HEK293 (cell line): ENCODE data around the gene CUEDC1.

Experiments
- CTCF ChIA-PET: fragments of 350-600 bp; formaldehyde crosslinking; extraction: SDS; loops from one replicate; lab custom pipeline; 2021; ENCODE audit warnings: antibody characterized with exemption; lab: Yijun Ruan, JAX
- POLR2A ChIA-PET: fragments of 300-600 bp; formaldehyde crosslinking; extraction: SDS; loops from one replicate; lab custom pipeline; 2020; ENCODE audit warnings: antibody characterized with exemption, inconsistent platforms; lab: Yijun Ruan, JAX
- H3K27ac ChIP-seq: fragments of 200-500 bp; sonication (Bioruptor generic); 2 replicates; pipeline ENCODE4 v1.5.1; 2014; ENCODE audit warnings: low read depth, low read length, control low read depth, inconsistent platforms; ENCODE audit errors: extremely low read depth
- H3K36me3 ChIP-seq, 2 experiments: fragments of 200-500 bp in 1 of 2; sonication (Bioruptor generic) in 1 of 2; 1 replicate in 1 of 2; 2 replicates in 1 of 2; pipeline ENCODE4 v1.5.1; 2014 to 2017; ENCODE audit warnings: inconsistent platforms in 2 of 2, low read length in 2 of 2; ENCODE audit not compliant: control insufficient read depth in 2 of 2, insufficient read depth in 1 of 2
- H3K4me1 ChIP-seq: fragments of 200-500 bp; sonication (Bioruptor generic); 2 replicates; pipeline ENCODE4 v1.5.1; 2014; ENCODE audit warnings: mild to moderate bottlenecking, low read length, inconsistent platforms; ENCODE audit not compliant: control insufficient read depth, insufficient read depth
- H3K4me3 ChIP-seq: 2 replicates; pipeline ENCODE4 v1.5.1; 2011; ENCODE audit warnings: low read depth, mild to moderate bottlenecking, control low read depth, low read length, moderate library complexity
- H3K9me3 ChIP-seq: fragments of 200-500 bp; sonication (Bioruptor generic); 2 replicates; pipeline ENCODE4 v1.5.1; 2014; ENCODE audit warnings: low read depth, low read length, inconsistent platforms; ENCODE audit not compliant: control insufficient read depth, insufficient read depth
- GLIS1 ChIP-seq: fragments of 450-650 bp; formaldehyde crosslinking; IDR thresholded peaks from 2 replicates; pipeline ENCODE4 v1.5.1; 2016; ENCODE audit warnings: missing biosample characterization, missing genetic modification characterization
- HOXC10 ChIP-seq: sonication (generic); formaldehyde crosslinking; IDR thresholded peaks from 2 replicates; pipeline ENCODE4 v1.8.1; 2023; ENCODE audit warnings: mild to moderate bottlenecking, missing genetic modification reagents
- IKZF3 ChIP-seq: fragments of 450-650 bp; IDR thresholded peaks from 2 replicates; pipeline ENCODE4 v1.5.0; 2018; ENCODE audit warnings: missing biosample characterization, mild to moderate bottlenecking, missing genetic modification characterization, moderate library complexity
- MEIS1 ChIP-seq: sonication (generic); formaldehyde crosslinking; IDR thresholded peaks from 2 replicates; pipeline ENCODE4 v1.8.1; 2022; ENCODE audit warnings: missing genetic modification reagents, mild to moderate bottlenecking, borderline replicate concordance
- PATZ1 ChIP-seq: fragments of 450-650 bp; formaldehyde crosslinking; IDR thresholded peaks from 2 replicates; pipeline ENCODE4 v1.5.1; 2016; ENCODE audit warnings: missing biosample characterization, missing genetic modification characterization
- RBAK ChIP-seq: fragments of 450-650 bp; formaldehyde crosslinking; IDR thresholded peaks from 2 replicates; pipeline ENCODE4 v1.5.1; 2016; ENCODE audit warnings: missing biosample characterization, missing genetic modification characterization
- TSHZ1 ChIP-seq: fragments of 450-650 bp; formaldehyde crosslinking; IDR thresholded peaks from 2 replicates; pipeline ENCODE4 v1.5.1; 2016; ENCODE audit warnings: missing biosample characterization, missing genetic modification characterization, borderline replicate concordance
- ZFHX2 ChIP-seq: fragments of 450-650 bp; formaldehyde crosslinking; conservative IDR thresholded peaks from 2 replicates; pipeline ENCODE4 v1.5.1; 2016; ENCODE audit warnings: missing biosample characterization, missing genetic modification characterization
- ZFP69B ChIP-seq: fragments of 450-650 bp; formaldehyde crosslinking; IDR thresholded peaks from 2 replicates; pipeline ENCODE4 v1.5.1; 2016; ENCODE audit warnings: missing biosample characterization, missing genetic modification characterization
- ZIC2 ChIP-seq: fragments of 450-650 bp; formaldehyde crosslinking; IDR thresholded peaks from 2 replicates; pipeline ENCODE4 v1.5.1; 2016; ENCODE audit warnings: missing biosample characterization, missing genetic modification characterization
- ZNF174 ChIP-seq: fragments of 450-650 bp; formaldehyde crosslinking; IDR thresholded peaks from 2 replicates; pipeline ENCODE4 v1.5.0; 2017; ENCODE audit warnings: missing biosample characterization, mild to moderate bottlenecking, missing genetic modification characterization
- ZNF202 ChIP-seq: fragments of 450-650 bp; formaldehyde crosslinking; IDR thresholded peaks from 2 replicates; pipeline ENCODE4 v1.5.1; 2016; ENCODE audit warnings: missing biosample characterization, missing genetic modification characterization, borderline replicate concordance
- ZNF510 ChIP-seq: fragments of 450-650 bp; formaldehyde crosslinking; IDR thresholded peaks from 2 replicates; pipeline ENCODE4 v1.5.1; 2018; ENCODE audit warnings: mild to moderate bottlenecking, missing genetic modification characterization, missing biosample characterization; ENCODE audit not compliant: insufficient replicate concordance
- ZNF544 ChIP-seq: fragments of 450-650 bp; formaldehyde crosslinking; IDR thresholded peaks from 2 replicates; pipeline ENCODE4 v1.5.0; 2017; ENCODE audit warnings: missing biosample characterization, missing genetic modification characterization
- ZNF639 ChIP-seq: fragments of 450-650 bp; formaldehyde crosslinking; IDR thresholded peaks from 2 replicates; pipeline ENCODE4 v1.5.1; 2016; ENCODE audit warnings: missing biosample characterization, missing genetic modification characterization
- TF ChIP-seq, protein P1 (sequence below): fragments of 450-650 bp; formaldehyde crosslinking; IDR thresholded peaks from 2 replicates; pipeline ENCODE4 v1.5.1; 2016; ENCODE audit warnings: missing biosample characterization, missing genetic modification characterization

The CUEDC1 gene

DNA sequence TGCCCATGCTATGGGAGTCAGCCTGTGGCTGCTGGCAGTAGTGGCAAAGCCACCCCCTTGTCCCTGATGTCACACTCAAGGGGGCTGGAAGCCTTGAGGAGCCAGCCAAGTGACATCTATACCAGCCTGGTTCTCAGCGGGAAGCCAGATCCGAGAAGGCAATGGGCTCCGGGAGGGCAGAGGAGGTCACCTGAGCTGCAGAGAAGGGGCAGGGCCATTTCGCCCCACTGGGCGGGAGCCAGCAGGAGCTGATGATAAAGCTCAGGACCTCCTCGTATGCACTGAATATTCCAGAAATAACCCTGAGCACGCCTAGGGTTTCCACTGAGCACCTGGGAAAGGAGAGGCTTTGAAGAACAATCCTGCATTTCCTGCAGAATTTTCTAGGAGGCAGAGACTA is 124.3 kb downstream of the CUEDC1 start:
- TF ChIP-seq MEIS1 (CRISPR knock-in tag) (no peak), IKZF3 (tag by site-specific recombination) (no peak), PATZ1 (tag by site-specific recombination) (no peak), TSHZ1 (tag by site-specific recombination) (no peak), ZFP69B (tag by site-specific recombination) (no peak), ZNF174 (tag by site-specific recombination) (no peak), ZNF544 (no peak), ZIC2 (tag by site-specific recombination) (peak; percentile 77), RBAK (tag by site-specific recombination) (no peak), GLIS1 (tag by site-specific recombination) (peak; percentile 20; the same call in 1 of the 2 replicates), ZNF510 (tag by site-specific recombination) (no peak), ZNF202 (tag by site-specific recombination) (no peak), ZFHX2 (tag by site-specific recombination) (no peak), ZNF639 (tag by site-specific recombination) (no peak), HOXC10 (no peak)
- TF ChIP-seq, protein P1, sequence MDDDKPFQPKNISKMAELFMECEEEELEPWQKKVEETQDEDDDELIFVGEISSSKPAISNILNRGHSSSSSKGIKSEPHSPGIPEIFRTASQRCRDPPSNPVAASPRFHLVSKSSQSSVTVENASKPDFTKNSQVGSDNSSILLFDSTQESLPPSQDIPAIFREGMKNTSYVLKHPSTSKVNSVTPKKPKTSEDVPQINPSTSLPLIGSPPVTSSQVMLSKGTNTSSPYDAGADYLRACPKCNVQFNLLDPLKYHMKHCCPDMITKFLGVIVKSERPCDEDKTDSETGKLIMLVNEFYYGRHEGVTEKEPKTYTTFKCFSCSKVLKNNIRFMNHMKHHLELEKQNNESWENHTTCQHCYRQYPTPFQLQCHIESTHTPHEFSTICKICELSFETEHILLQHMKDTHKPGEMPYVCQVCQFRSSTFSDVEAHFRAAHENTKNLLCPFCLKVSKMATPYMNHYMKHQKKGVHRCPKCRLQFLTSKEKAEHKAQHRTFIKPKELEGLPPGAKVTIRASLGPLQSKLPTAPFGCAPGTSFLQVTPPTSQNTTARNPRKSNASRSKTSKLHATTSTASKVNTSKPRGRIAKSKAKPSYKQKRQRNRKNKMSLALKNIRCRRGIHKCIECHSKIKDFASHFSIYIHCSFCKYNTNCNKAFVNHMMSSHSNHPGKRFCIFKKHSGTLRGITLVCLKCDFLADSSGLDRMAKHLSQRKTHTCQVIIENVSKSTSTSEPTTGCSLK (tag by site-specific recombination), result no peak
- H3K4me3 ChIP-seq, result no peak overlapping the region
- H3K36me3 ChIP-seq, result no peaks in the 10 kb centered on the region
- no peaks in the 10 kb centered on the region; the same call in 1 of the 2 replicates for H3K4me1 ChIP-seq
- H3K9me3 ChIP-seq, result no peaks in the 10 kb centered on the region
- ChIA-PET CTCF (interaction anchor here (0.5 to 1.5 kb wide), 5 partner anchors 13 to 702 kb away, joined by 3 to 4 read pairs (median 3); no protein-coding TSS in a partner anchor), POLR2A (no interaction called here)
- no peak overlapping the region for H3K27ac ChIP-seq
